ENCODE results near the gene TBCD.

The TBCD gene

GRCh38 chr17:82812058-82812457 lies 60.2 kb downstream of the TBCD start:
- DNase-seq = no peak

- DNase-seq = no peak
Observed at GRCh38 chr17:82812601-82813000, 60.7 kb downstream of the TBCD start.

- DNase-seq = no peak
Observed at GRCh38 chr17:82813299-82814051, 61.6 kb downstream of the TBCD start.

- DNase-seq = no peak
Observed at GRCh38 chr17:82814834-82815233, 63.0 kb downstream of the TBCD start.

- DNase-seq = no peak
Observed at GRCh38 chr17:82815354-82815753, 63.5 kb downstream of the TBCD start.

GRCh38 chr17:82815790-82816305 lies 64.0 kb downstream of the TBCD start:
- no peak for DNase-seq

- no peak for DNase-seq
Observed at GRCh38 chr17:82816358-82816757, 64.5 kb downstream of the TBCD start.

- no peak for DNase-seq
Observed at GRCh38 chr17:82817947-82818346, 66.1 kb downstream of the TBCD start.

- DNase-seq = no peak
Observed at GRCh38 chr17:82820278-82821251, 68.7 kb downstream of the TBCD start.

GRCh38 chr17:82821554-82821953 lies 69.7 kb downstream of the TBCD start:
- no peak for DNase-seq

GRCh38 chr17:82822281-82822680 lies 70.4 kb downstream of the TBCD start:
- DNase-seq = no peak

GRCh38 chr17:82823004-82823403 lies 71.1 kb downstream of the TBCD start:
- no peak for DNase-seq

GRCh38 chr17:82825540-82826124 lies 73.8 kb downstream of the TBCD start:
- DNase-seq = no peak

- DNase-seq = no peak
Observed at GRCh38 chr17:82826211-82826610, 74.3 kb downstream of the TBCD start.

GRCh38 chr17:82826956-82827355 lies 75.1 kb downstream of the TBCD start:
- no peak for DNase-seq

- no peak for DNase-seq
Observed at GRCh38 chr17:82828875-82829487, 77.1 kb downstream of the TBCD start.

GRCh38 chr17:82830249-82830661 lies 78.4 kb downstream of the TBCD start:
- peak; percentile 10 for DNase-seq

GRCh38 chr17:82831041-82831817 lies 79.4 kb downstream of the TBCD start:
- DNase-seq = no peak

GRCh38 chr17:82831818-82832200 lies 79.9 kb downstream of the TBCD start:
- no peak for DNase-seq

- DNase-seq = no peak
Observed at GRCh38 chr17:82832411-82832810, 80.5 kb downstream of the TBCD start.

- DNase-seq = no peak
Observed at GRCh38 chr17:82832881-82833475, 81.1 kb downstream of the TBCD start.

- DNase-seq = no peak
Observed at GRCh38 chr17:82835122-82835521, 83.3 kb downstream of the TBCD start.
